HG02852 (cell line): ENCODE data around the gene CLNK.
A peak's percentile ranks its signal among the peaks of the same experiment; 100 is the strongest.

ENCODE experiments used
- ATAC-seq: cut with Tn5 transposase; IDR thresholded peaks from one replicate; pipeline ENCODE4 v1.9.1; 2021; ENCODE audit warnings: mild to moderate bottlenecking, moderate library complexity; ENCODE audit not compliant: unreplicated experiment

CLNK gene

GRCh38 chr4:10613926-10614478, 70.6 kb downstream of the CLNK start:
- ATAC-seq, result no peak

GRCh38 chr4:10612476-10612875, 72.1 kb downstream of the CLNK start:
- no peak for ATAC-seq

- ATAC-seq, result no peak
Observed at GRCh38 chr4:10611673-10612072, 72.9 kb downstream of the CLNK start.

- ATAC-seq, result no peak
Observed at GRCh38 chr4:10608501-10609219, 75.9 kb downstream of the CLNK start.

GRCh38 chr4:10607206-10607605, 77.4 kb downstream of the CLNK start:
- no peak for ATAC-seq

GRCh38 chr4:10606483-10607155, 77.9 kb downstream of the CLNK start:
- no peak for ATAC-seq

GRCh38 chr4:10605746-10606482, 78.7 kb downstream of the CLNK start:
- ATAC-seq, result no peak

GRCh38 chr4:10605031-10605430, 79.5 kb downstream of the CLNK start:
- no peak for ATAC-seq

- ATAC-seq, result no peak
Observed at GRCh38 chr4:10599574-10599973, 85.0 kb downstream of the CLNK start.

- no peak for ATAC-seq
Observed at GRCh38 chr4:10598829-10599228, 85.7 kb downstream of the CLNK start.

- ATAC-seq, result no peak
Observed at GRCh38 chr4:10596586-10597290, 87.8 kb downstream of the CLNK start.

- no peak for ATAC-seq
Observed at GRCh38 chr4:10593130-10593529, 91.4 kb downstream of the CLNK start.

GRCh38 chr4:10590896-10591295, 93.7 kb downstream of the CLNK start:
- ATAC-seq, result no peak

GRCh38 chr4:10589799-10590198, 94.8 kb downstream of the CLNK start:
- no peak for ATAC-seq

- ATAC-seq, result no peak
Observed at GRCh38 chr4:10589321-10589720, 95.2 kb downstream of the CLNK start.

GRCh38 chr4:10587697-10588096, 96.9 kb downstream of the CLNK start:
- no peak for ATAC-seq

GRCh38 chr4:10587296-10587695, 97.3 kb downstream of the CLNK start:
- ATAC-seq, result no peak

GRCh38 chr4:10584042-10584441, 100.5 kb downstream of the CLNK start:
- peak; percentile 81 for ATAC-seq

GRCh38 chr4:10582951-10583350, 101.6 kb downstream of the CLNK start:
- no peak for ATAC-seq

GRCh38 chr4:10582059-10582686, 102.4 kb downstream of the CLNK start:
- ATAC-seq, result no peak

- no peak for ATAC-seq
Observed at GRCh38 chr4:10581022-10581421, 103.5 kb downstream of the CLNK start.
